ENCODE data around the gene TGIF1. TPM values are rescaled to one million over a fixed set of nuclear protein-coding genes. Genes with fewer than 3 reads are reported as not detected.
A peak's percentile ranks its signal among the peaks of the same experiment; 100 is the strongest.

The TGIF1 gene
- total and polyA plus RNA-seq, 9 of the 15 experiments (the other 6 are each of a cell fraction or from before 2014, with no cell fraction given) = 16.1 to 77.7 (median 44.6) TPM

DNA sequence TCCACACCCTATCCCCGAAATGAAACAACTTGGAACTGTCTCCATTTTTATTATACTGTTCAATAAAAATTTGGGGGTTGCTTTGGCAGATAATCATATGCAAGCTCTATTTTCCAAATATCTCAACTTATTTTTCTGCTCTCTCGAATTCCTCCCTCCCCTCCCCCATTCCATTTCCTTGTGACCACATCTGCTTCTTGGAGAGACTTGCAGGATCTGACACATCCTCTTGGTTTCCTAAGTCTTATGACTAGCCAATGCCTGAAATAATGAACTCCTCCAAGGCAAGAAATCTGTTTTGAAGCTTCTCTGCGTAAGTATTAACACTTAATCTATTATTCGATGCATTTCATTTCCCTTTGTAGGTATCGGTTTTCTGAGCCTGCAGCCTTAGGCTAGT lies 16.1 kb downstream of the TGIF1 start (continued):
- TF ChIP-seq E2F6 (IDR thresholded peaks at IDR 0.05; ENCODE audit: borderline replicate concordance in 1 of 2, extremely low read depth in 1 of 2, insufficient read depth in 1 of 2, insufficient read length in 1 of 2, low read depth in 1 of 2, low read length in 1 of 2, poor library complexity in 1 of 2, severe bottlenecking in 1 of 2) (no peak), ZNF384 (IDR thresholded peaks at IDR 0.05; ENCODE audit: low read depth, low read length) (0 out of 2 replicates have a peak, but pooled peaks have one; percentile 19), FOXP1 (CRISPR knock-in tag; IDR thresholded peaks at IDR 0.05) (no peak), AFF4 (CRISPR knock-in tag; IDR thresholded peaks at IDR 0.05) (no peak), TOE1 (IDR thresholded peaks at IDR 0.05; ENCODE audit: borderline replicate concordance) (0 out of 2 replicates have a peak, but pooled peaks have one; percentile 20), TOE1 (CRISPR knock-in tag; IDR thresholded peaks at IDR 0.05; ENCODE audit: borderline replicate concordance, low read depth) (no peak), PRDM10 (IDR thresholded peaks at IDR 0.05; ENCODE audit: partially characterized antibody) (peak; percentile 49), SMAD1 (IDR thresholded peaks at IDR 0.05; ENCODE audit: low read depth, low read length, partially characterized antibody) (no peak), ZFP36 (IDR thresholded peaks at IDR 0.05; ENCODE audit: low read depth, low read length, partially characterized antibody) (no peak), ZNF431 (CRISPR knock-in tag; IDR thresholded peaks at IDR 0.05) (no peak), MEF2A (IDR thresholded peaks at IDR 0.05; ENCODE audit: control insufficient read depth, low read depth, low read length) (no peak), ZNF766 (CRISPR knock-in tag; conservative IDR thresholded peaks at IDR 0.05) (0 out of 2 replicates have a peak, but pooled peaks have one; percentile 41), KDM5B (IDR thresholded peaks at IDR 0.05; ENCODE audit: insufficient replicate concordance, low read depth, low read length) (no peak), TRIM24 (IDR thresholded peaks at IDR 0.05) (0 out of 4 replicates have a peak, but pooled peaks of 1 of the 2 experiments have one; percentile 31), ZNF511 (CRISPR knock-in tag; IDR thresholded peaks at IDR 0.05) (no peak), ATF3 (IDR thresholded peaks at IDR 0.05) (peak; percentile 25; the same call in 1 of the 2 replicates), ATF3 (CRISPR knock-in tag; conservative IDR thresholded peaks at IDR 0.05) (no peak)

Measured in K562 (cell line).